Thyroid gland (tissue), 4 donors: Measurements from ENCODE around the gene VSTM2B.

ENCODE experiments used
- CTCF ChIP-seq, 6 experiments: fragments of 200-600 bp in 3 of 6; fragments of 450-650 bp in 3 of 6; sonication (generic) in 3 of 6; IDR thresholded peaks; one replicate each; pipeline ENCODE4 v1.5.1; 2016 to 2019; ENCODE audit warnings: antibody characterized with exemption in 6 of 6, mild to moderate bottlenecking in 2 of 6, inconsistent platforms in 1 of 6, moderate library complexity in 1 of 6
- POLR2A ChIP-seq, 2 donors: fragments of 450-650 bp; IDR thresholded peaks; one replicate each; pipeline ENCODE4 v1.6.1; 2017; ENCODE audit warnings: antibody characterized with exemption in 2 of 2, mild to moderate bottlenecking in 2 of 2, moderate library complexity in 1 of 2

GRCh38 chr19:29576761-29577648 lies 51.2 kb downstream of the VSTM2B start:
- no peak for TF ChIP-seq CTCF (IDR thresholded peaks at IDR 0.05)
- TF ChIP-seq POLR2A (IDR thresholded peaks at IDR 0.05), result no peak
